GM12865 (cell line): ENCODE measurements around the gene KSR1.
A peak's percentile ranks its signal among the peaks of the same experiment; 100 is the strongest.

Source experiments
- DNase-seq: peaks from one replicate; pipeline ENCODE4 v3.0.0; 2010; ENCODE audit warnings: low read depth
- H3K4me3 ChIP-seq: 2 replicates; pipeline ENCODE4 v1.5.1; 2011; ENCODE audit warnings: mild to moderate bottlenecking, low read depth, low read length, control low read depth
- TF ChIP-seq, protein P1 (sequence below): IDR thresholded peaks from 2 replicates; pipeline ENCODE4 v1.5.1; 2011; ENCODE audit warnings: low read length, control low read depth, low read depth, inconsistent platforms; ENCODE audit not compliant: insufficient read depth; ENCODE audit errors: missing control alignments

KSR1 gene

DNA sequence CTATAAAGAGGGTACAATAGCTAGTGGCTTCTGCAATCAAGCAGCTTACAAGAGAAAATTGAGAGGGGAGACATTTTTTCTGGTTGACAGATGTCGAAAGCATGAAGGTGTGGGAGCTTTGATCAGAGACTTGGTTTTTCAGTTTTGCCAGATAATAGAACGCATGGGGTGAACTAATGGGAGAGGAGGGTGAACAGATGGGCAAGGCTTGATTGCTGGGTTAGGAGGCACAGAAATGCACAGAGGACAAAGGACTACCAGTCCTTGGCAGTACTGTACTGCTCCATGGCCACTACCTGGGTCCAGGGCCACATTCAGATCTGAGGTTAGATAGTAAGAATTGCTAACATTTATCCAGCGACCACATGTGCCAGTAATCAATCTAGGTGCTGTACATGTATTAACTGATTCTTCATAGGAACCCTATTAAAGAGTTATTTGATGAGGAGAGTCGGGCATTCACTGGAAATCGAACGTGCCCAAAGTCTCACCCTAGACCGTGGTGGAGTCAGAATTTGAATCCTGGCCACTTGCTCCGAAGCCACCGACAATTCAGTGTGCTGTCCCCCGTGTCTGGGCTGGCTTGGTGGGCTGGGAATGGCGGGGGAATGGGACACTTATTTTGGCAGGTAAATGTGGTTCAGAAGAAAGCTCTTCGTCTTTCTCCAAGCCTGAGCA lies 873 bp upstream of the KSR1 start:
- TF ChIP-seq, protein P1, sequence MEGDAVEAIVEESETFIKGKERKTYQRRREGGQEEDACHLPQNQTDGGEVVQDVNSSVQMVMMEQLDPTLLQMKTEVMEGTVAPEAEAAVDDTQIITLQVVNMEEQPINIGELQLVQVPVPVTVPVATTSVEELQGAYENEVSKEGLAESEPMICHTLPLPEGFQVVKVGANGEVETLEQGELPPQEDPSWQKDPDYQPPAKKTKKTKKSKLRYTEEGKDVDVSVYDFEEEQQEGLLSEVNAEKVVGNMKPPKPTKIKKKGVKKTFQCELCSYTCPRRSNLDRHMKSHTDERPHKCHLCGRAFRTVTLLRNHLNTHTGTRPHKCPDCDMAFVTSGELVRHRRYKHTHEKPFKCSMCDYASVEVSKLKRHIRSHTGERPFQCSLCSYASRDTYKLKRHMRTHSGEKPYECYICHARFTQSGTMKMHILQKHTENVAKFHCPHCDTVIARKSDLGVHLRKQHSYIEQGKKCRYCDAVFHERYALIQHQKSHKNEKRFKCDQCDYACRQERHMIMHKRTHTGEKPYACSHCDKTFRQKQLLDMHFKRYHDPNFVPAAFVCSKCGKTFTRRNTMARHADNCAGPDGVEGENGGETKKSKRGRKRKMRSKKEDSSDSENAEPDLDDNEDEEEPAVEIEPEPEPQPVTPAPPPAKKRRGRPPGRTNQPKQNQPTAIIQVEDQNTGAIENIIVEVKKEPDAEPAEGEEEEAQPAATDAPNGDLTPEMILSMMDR: no peak

DNA sequence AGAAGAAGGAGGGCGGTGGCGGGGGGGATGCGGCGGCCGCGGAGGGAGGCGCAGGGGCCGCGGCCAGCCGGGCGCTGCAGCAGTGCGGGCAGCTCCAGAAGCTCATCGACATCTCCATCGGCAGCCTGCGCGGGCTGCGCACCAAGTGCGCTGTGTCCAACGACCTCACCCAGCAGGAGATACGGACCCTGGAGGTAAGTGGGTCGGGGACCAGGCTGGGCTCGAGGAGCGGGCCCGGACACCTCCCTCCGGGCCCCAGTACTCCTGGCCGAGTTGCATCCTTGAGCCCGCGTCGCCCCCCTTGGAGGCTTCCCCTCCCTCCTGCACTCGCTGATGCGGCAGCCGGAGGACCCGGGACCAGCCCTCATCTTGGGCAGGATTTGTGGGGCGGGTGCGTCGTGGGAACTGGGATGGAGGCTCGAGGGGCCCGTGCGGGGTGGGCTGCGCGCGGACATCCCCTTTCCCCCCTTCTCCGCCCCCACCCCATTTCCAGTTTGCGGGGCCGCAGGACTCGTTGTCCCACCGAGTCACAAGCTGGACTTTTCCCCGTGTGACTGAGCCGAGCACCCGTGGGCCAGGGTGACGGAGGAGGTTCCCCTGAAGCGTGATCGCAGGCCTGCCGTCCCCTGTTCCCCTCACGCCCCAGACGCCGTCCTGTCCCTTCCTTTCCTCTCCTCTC lies 572 bp downstream of the KSR1 start:
- TF ChIP-seq, protein P1: no peak
- H3K4me3 ChIP-seq: peak overlapping the region; percentile 94
- DNase-seq: no peak

More for the DNA sequence above, 873 bp upstream of the KSR1 start:
- no peak for DNase-seq
- peak overlapping the region; percentile 94; the same call in 1 of the 2 replicates for H3K4me3 ChIP-seq

DNA sequence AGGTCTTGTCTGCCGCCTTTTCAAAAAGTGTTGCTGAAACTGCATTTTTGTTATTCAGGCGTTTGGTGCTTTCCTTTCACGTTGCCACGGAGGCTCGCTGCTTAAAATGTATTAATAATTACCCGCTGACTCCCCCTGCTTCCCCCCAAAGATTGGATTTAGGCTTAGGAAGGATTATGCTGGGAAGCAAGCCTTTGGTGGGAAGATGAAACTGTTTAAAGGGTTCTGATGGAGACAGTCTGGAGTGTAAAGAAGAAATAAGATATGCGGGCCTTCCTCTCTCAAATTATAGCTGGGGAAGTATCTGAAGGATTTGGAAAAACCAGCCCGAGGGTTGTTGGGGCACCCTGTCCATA lies 1.1 kb downstream of the KSR1 start:
- TF ChIP-seq, protein P1: no peak
- no peak for DNase-seq

DNA sequence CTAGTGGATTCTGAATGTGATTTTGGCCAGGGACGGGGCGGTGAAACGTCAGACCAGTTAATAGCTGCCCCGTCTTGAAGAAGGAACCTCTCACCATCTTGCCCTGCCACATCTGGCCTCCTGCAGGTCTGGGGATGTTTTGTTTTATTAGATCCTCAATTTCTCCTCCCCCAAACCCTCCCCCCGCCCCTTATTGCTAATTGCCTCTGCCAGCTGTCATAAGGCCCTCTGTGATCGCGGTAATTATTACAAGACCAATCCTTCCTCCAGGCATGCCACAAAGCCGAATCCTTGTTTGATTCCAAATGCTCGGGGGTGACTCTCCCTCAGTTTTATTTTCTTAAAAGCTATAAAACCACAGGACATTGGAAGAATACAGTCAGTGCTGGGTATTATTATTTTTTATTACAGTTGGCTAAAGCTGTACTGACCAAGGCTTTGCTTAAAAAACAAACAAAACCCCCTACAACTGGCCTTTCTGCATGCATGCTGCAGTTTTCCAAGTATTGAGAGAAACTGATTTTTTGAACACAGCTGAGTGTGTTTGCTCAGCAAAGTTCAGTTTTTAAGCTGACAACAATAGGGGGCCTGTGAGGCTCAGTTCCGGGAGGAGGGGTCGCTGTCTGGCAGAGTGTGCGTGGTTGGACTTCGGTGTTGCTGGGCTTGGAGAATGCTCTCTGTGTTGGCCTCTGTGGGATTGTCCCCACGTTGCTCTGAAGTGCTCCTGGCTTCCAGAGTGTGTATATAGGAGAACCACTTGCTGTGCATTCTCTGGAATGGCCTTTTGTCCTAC lies 1.7 kb downstream of the KSR1 start:
- peak overlapping the region; percentile 94 for H3K4me3 ChIP-seq
- DNase-seq: peak; percentile 56
- TF ChIP-seq, protein P1: no peak

More for the DNA sequence above, 1.1 kb downstream of the KSR1 start:
- H3K4me3 ChIP-seq: peak overlapping the region; percentile 94

DNA sequence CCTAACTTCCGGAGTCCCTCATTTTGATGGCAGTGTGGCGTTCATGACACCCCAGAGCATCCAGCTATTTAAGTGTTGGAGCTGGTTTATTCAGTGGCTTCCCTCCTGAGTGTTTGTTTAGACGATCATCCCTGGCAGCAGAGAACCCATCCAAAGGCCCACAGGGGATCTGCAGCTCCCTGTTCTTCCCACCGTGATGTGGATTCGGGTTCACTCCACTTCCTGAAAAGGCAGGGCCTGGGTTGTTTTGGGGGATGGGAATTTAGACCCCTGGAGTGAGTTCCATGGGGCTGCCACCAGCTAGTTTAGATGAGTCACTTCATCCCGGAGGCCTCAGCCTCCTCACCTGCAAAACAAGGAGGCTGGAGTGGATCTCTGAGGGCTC lies 2.3 kb downstream of the KSR1 start:
- TF ChIP-seq, protein P1: no peak
- H3K4me3 ChIP-seq: peak overlapping the region; percentile 94
- DNase-seq: no peak

DNA sequence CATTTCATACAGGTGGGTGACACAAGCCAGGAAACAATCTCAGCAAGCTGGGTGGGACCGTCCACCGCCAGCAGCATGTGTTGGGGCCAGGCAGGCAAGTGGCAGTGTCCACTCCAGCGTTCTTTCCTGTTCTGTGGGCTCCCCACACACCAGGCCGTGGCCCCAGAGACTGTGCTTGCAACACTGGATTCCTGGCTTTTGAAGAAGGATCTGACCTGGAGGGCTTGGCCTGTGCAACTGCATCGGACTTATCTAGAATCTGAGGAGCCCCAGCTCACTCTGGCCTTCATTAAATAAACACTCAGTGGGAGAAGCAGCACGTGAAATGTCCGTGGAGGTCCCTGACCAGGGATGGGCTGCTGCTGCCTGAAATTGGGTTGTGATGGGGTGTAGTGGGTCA lies 3.2 kb downstream of the KSR1 start:
- TF ChIP-seq, protein P1: no peak
- DNase-seq: no peak
- H3K4me3 ChIP-seq: no peak overlapping the region
